WI38 (cell line): ENCODE results near the gene NFIC.

Experiments
- H3K4me3 ChIP-seq: 2 replicates; pipeline ENCODE4 v1.5.1; 2011; ENCODE audit warnings: low read depth, mild to moderate bottlenecking, control low read depth, low read length
- CTCF ChIP-seq: IDR thresholded peaks from 2 replicates; pipeline ENCODE4 v1.5.1; 2012; ENCODE audit warnings: low read depth, mild to moderate bottlenecking, control low read depth, low read length

NFIC gene

DNA sequence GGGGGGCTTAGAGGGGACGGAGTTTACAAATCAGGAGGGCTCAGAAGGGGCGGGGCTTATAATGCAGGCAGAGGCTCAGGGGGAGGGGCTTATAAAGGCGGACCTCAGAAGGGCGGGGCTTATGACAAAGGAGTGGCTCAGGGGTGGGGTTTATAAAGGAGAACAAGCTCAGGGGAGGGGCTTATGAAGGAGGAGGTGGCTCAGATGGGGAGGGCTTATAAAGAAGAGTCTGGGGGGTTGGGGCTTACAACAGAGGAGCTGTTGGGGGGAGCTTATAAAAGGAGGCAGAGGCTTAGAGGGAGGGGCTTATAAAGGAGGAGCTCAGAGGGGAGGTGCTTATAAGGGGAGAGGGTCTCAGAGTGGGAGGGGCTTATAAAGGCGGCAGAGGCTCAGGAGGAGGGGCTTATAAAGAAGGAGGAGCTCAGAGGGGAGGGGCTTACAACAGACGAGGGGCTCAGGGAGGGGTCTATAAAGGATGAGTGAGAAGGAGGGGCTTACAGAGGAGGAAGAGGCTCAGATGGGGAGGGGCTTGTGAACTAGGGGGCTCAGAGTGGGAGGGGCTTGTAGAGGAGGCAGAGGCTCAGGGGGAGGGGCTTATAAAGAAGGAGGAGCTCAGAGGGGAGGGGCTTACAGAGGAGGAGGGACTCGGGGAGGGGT is 112.9 kb downstream of the NFIC start:
- no peak for TF ChIP-seq CTCF
- no peak overlapping the region for H3K4me3 ChIP-seq

- no peak overlapping the region for H3K4me3 ChIP-seq
- TF ChIP-seq CTCF = no peak
Measured at GRCh38 chr19:3479834-3480215, 113.4 kb downstream of the NFIC start.

DNA sequence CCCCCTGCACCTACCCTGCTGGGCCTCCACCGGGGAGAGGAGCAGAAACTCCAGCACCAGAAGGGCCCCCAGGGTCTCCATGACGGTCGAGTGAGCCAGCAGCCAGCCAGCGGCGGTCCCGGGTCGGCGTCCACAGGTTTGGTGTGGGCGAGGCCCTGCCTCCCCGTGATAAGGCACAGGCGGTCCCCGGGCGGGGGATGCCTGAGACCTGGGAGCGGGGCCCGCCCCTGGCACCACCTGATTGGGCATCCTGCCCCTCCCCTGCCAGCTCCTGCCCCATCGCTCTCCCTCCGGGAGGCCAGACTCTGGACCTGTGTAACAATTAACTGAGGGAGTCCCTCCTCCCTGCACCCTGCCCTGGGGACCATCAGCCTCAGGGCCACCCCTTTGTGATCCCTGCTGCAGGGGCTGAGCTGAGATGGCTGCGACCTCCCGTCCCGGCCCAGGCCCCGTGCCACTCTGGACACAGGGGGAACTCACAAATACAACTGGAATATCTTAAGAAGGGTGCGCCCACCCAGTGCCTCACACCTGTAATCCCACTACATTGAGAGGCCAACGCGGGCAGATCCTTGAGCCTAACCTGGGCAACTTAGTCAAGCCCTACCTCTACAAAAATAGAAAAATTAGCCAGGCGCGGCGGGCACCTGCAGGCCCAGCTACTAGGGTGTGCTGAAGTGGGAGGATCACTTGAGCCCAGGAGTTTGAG is 114.2 kb downstream of the NFIC start, which contains the start of gene SMIM24:
Gene SMIM24 (minus strand): TSS at position 143 of the 709 bp plus-strand sequence. CDS start 62 bp downstream, at position 81.
- no peak for TF ChIP-seq CTCF

GRCh38 chr19:3481241-3482090 is 115.1 kb downstream of the NFIC start:
- TF ChIP-seq CTCF = no peak
- no peak overlapping the region for H3K4me3 ChIP-seq

More for the DNA sequence above, 114.2 kb downstream of the NFIC start, which contains the start of gene SMIM24:
- no peak within 1 kb of the TSS for H3K4me3 ChIP-seq

DNA sequence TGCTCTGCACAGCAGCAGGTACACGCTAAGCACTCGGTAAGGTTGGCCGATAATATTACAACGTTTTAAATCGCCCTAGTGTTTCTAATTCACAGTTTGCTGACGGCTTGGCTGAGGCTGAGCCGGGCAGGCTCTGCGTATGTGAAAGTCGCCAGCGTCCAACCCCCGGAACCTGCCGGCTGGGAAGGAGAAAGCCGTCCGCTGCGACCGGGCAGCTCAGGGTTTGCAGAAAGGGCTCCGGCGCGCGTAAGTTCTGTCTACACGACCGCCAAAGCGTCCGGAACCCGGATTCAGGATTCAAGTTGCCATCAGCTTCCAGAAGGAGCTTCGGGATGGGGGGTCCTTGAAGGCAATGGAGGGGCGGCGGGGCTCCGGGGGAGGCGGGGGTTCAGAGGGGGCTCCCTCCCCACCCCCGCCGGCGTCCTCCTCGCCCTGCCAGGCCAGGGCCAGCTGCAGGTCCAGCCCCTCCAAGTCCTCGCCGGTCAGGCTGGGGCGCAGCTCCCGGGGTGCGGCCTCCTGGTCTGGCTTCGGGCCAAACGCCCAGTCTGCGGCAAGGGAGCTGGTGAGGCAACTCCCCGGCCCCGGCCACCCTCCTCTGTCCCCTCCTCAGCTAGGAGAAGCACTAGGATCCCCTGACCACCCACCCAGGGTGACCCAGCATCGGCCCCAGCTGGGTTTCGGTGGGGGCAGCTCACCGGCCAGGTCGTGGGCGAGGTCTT is 116.3 kb downstream of the NFIC start:
- H3K4me3 ChIP-seq = no peak overlapping the region
- no peak for TF ChIP-seq CTCF

DNA sequence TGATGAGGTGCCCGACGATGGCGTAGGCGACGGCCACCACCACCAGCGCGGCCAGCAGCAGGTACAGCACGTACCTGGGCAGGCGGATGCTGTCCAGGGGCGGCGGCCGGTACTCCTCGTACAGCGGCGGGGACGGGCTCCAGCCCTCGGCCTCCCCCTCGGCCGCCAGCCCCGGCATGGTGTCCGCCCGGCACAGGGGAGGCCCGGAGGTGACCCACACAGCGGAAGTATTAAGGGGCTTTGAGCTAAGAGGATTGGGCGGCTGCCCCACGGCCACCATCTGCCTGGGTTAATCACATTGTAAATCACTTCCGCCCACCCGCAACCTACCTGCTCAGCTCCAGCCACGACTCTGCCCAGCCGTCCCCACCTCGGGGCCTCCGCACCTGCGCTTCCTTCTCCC is 116.8 kb downstream of the NFIC start, which contains the start of gene SMIM44:
Gene SMIM44 (minus strand): TSS at position 216 of the 403 bp plus-strand sequence. CDS start 38 bp downstream, at position 178.
- H3K4me3 ChIP-seq = no peak within 1 kb of the TSS
- no peak for TF ChIP-seq CTCF
